RPMI8226 (cell line): Measurements from ENCODE around the gene CEACAM21.

Source experiments
- DNase-seq: peaks from one replicate; pipeline ENCODE4 v3.0.0-alpha.2; 2015

The CEACAM21 gene

DNA sequence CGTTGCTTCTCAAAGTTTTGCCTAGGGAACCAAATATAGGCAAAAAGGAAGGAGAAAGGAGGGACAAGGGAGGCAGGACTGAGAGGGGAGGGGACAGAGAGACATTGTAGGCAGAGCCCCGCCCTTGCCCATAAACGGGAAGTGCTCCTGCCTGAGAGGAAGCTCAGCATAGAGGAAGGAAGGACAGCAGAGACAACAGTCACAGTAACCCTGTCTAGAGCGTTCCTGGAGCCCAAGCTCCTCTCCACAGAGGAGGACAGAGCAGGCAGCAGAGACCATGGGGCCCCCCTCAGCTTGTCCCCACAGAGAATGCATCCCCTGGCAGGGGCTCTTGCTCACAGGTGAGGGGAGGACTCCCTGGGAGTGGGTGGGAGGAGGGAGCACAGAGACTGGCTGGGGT is at the start of gene CEACAM21:
Gene CEACAM21 (plus strand): TSS at position 169 of the 400 bp plus-strand sequence. CDS start 109 bp downstream, at position 278.
- DNase-seq: peak; percentile 57

DNA sequence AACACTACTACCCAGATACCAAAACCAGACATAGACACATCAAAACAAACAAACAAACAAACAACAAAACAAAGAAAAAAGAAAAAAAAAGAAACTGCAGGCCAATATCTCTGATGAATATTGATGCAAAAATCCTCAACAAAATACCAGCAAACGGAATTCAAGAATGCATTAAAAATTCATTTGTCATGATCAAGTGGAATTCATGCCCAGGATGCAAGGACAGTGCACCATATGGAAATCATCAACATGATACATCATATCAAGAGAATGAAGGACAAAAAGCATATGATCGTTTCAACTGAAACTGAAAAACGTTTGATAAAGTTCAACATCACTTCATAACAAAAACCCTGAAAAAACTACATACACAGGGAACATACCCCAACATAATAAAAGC is 48.9 kb upstream of the CEACAM21 start:
- no peak for DNase-seq

DNA sequence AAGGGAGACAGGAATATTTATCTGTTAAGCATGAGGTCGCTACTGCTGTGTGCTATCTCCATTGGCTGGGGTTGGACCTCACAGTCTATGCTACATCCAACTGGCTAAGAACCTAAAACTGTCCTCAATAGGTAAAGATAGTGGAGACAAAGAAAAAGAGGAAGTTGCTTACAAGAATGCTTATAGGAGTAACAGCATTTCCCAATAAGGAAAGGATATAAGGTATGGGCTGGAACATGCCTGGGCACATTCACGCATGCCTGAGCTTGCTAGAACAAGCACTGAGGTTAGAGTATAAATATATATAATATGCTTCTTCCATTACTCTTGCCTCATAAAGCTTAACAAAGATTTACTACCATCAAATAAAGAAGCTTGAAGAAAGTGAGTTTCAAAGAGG is 47.9 kb upstream of the CEACAM21 start:
- DNase-seq: peak; percentile 33

GRCh38 chr19:41529484-41530183 is 46.3 kb upstream of the CEACAM21 start:
- DNase-seq: no peak

- no peak for DNase-seq
Observed at GRCh38 chr19:41530184-41530534, 45.8 kb upstream of the CEACAM21 start.

DNA sequence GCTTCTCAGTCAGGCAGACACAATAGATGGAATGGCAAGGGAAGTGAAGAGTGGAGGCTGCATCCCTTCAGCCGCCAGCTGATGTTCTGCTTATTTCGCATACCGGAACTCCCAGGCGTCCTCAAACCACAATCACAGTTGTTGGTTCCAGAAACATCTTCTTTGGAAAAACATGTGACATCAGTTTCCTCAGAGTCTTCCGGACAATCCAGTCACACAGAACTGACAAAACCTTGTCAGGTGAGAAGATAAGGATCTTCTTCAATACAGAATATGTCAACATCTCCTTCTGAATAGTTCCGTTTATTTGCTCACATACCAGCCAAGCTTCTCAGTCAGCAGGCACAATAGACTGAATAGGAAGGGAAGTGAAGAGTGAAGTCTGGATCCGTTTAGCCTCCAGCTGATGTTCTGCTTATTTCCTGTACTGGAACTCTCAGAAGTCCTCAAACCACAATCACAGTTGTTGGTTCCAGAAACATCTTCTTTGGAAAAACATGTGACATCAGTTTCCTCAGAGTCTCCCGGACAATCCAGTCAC is 45.1 kb upstream of the CEACAM21 start:
- DNase-seq: no peak

GRCh38 chr19:41531438-41532311 is 44.3 kb upstream of the CEACAM21 start:
- DNase-seq: peak; percentile 60

DNA sequence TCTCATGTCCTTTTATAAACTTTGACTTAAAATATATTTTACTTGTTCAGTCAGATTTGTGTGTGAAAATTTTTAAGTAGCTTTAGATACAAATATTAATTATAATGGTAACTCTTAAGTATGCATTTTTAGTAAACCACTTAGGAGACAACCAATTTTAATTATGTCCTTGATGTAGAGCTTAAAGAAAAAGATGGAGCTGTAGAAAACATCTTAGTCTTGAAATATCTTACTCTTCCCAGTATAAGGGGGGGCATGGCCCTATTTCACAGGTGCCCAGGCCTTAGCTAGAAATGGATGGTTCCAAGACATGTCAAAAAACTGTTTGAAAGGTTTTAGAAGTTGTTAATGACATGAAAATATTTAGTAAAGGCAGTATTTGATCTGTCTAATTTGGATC is 43.4 kb upstream of the CEACAM21 start:
- no peak for DNase-seq

- no peak for DNase-seq
Observed at GRCh38 chr19:41533671-41534215, 42.2 kb upstream of the CEACAM21 start.

GRCh38 chr19:41535029-41535622 is 40.8 kb upstream of the CEACAM21 start:
- DNase-seq: peak; percentile 75

DNA sequence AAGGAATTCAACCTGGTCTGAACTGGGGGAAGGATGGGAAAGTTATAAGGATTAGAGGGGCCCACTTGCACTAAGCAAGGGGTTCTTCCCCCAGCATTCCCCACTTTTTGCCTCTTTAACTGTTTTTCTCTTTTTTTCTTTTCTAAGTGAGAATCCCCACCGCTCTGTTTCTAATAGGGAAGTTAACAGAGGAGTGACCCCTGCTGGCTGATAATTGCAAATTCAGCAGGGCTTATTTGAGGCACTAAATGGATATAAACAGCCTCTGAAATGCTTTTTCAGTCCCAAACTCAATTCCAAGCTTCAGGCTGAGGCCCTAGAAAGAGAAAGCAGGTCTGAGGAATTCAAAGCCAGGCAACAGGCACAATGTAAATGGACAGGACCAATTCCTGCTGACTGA is 38.2 kb upstream of the CEACAM21 start:
- no peak for DNase-seq

- DNase-seq: peak; percentile 30
Observed at GRCh38 chr19:41540041-41540695, 35.8 kb upstream of the CEACAM21 start.

DNA sequence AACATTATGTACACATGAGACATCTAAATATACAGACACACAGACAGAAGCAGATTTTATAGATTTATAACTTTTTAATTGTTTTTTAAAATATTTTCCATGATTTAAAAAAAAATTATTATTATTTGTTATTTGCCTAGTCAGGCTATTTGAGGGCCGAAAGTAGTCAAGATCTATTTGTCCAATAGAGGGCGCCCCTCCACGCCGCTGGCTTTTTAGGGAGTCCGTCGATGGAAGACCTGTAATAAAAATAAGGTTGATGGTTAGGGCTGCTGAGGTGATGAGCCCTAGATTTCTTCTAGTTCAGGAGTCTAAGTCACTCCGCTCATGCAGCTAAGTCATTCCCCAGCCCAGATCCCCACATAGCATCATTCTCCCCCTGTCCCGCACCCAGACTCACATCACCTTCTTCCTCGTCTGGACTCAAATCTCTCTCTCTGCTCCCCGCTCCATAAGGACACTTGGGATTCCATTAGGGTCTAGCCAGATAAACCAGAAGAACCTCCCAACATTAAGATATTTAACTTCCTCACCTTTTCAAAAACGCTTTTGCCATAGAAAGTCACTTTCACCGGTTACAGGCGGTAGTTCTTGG is 33.9 kb upstream of the CEACAM21 start:
- DNase-seq: peak; percentile 53

- no peak for DNase-seq
Observed at GRCh38 chr19:41542622-41543021, 33.3 kb upstream of the CEACAM21 start.

GRCh38 chr19:41543582-41543981 is 32.4 kb upstream of the CEACAM21 start:
- DNase-seq: no peak

DNA sequence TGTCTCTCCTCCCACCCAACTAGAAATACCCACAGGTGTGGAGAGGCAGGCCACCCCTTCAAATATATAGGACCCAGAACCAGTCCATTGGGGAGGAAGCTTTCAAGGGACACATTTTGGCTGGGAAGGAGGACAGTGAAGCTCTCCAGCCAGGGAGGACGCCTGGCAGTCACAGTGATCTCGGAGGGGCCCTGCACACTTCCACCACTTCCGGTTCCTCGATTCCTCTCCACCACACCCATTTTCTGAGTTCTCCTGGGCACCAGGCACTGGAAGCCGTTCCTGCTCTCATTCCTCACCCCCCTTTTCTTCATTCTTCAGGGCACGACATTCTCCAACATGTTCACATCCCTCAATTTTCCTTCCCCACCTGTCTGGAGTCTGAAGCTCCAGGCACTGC is 30.4 kb upstream of the CEACAM21 start:
- no peak for DNase-seq

DNA sequence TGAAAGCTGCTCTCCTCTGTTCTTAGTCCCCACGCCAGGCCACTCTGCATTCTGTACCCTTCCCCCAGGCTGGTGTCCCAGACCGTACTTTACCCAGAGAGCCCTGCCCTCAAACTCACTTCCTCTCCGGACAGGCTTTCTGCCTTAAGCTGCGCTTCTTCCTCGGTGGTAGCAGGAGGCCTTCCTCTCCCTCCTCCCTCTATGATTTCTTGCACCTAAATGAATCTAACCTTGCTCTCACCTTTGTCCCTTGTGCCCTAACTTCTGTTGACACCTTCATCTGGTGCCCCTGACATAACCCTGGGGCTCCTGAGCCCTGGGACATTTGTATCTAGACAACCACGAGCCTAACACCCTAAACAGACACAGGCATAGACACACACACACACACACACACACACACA is 29.6 kb upstream of the CEACAM21 start:
- DNase-seq: no peak

DNA sequence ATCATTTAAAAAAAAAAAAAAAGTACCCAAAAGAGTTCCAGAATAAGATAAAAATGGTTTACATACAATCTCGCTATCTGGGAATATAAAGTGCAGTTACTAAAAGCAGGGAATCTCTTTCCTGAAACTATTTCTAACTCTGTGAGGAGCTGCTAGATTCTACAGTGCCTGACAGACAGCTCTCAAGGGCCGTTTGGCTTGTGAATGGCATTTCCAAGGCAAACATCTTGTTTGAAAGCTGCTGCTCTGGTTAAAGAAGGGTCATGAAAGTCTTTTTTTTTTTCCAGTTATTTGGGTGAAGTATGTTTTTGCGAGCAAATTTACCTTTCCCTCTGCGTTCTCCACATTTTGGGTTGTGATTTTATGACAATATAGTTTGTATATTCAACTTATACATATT is 29.0 kb upstream of the CEACAM21 start:
- no peak for DNase-seq

- DNase-seq: no peak
Observed at GRCh38 chr19:41547569-41547968, 28.4 kb upstream of the CEACAM21 start.

DNA sequence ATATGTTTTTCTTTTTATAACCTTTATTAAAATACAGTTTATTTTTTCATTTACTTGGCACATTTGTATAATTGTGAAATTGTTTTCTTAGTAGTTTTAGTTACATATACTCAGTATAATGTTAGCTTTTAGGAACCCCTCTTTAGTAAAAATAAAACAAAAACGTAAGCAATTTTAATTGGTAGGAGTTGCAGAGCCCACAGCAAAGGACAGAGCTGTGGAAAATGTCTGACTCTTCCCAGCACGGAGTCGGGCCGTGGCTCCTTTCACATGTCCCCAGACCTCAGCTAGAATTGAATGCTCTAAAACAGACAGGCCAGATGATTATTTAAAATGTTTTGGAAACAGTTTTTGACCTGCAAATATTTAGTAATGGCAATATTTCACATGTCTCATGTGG is 27.9 kb upstream of the CEACAM21 start:
- DNase-seq: no peak

DNA sequence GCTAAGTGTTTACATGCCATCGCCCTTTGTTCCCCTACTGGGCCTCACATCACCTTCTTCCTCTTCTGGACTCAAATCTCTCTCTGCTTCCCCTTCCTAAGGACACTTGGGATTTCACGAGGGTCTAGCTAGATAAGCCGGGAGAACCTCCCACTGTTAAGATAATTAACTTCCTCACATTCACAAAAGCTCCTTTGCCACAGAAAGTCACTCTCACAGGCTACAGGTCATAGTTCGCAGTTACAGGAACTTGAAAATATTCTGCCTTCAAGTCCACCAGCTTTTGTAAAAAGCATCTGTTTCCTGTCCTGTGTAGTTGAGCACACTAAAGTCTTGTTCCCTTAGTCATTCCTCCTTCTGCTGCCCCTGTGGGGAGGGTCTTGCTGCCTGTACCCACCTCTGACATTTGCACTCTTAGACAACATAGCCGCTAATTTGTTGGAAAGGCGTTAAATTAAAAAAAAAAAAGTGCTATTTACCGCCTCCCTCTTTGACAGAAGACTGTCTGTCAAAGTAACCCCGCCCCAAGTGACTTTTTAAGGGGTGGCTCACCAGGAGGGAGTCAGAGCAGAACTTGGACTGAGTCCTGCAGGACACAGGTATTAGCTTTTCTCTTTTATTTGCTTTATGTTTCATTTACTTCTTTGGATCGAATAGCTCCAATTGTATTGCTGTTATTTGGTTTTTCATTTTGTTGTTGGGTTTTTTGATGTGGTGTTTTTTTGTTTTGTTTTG is 26.8 kb upstream of the CEACAM21 start:
- peak; percentile 84 for DNase-seq

DNA sequence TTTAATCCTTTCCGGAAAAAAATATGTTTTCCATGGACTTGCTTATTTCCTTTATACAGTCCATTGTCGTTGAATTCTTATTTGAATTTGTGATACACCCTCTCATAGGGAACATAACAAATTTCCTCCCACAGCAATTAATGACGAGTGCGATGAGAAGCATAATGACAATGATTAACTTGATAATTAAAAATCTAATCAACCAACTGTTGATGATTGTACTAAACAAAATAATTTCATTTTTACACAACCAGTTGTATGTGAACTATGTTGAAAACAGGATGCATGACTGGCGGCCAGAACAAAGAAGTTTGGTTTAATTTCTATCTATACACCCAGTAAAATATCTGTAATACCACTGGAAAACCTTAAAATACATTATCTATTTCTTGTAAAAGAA is 26.1 kb upstream of the CEACAM21 start:
- no peak for DNase-seq
